GM18499 (cell line): ENCODE measurements around the gene KLHL42.
A peak's percentile ranks its signal among the peaks of the same experiment; 100 is the strongest.
"Not testable (repeated sequence)": the region's sequence is repeated elsewhere in the genome, so short reads cannot be mapped to it uniquely, and the experiment has no call there.

Experiments
- ATAC-seq: cut with Tn5 transposase; IDR thresholded peaks from one replicate; pipeline ENCODE4 v1.9.1; 2021; ENCODE audit warnings: moderate number of reproducible peaks; ENCODE audit not compliant: insufficient read depth, unreplicated experiment

Gene KLHL42, protein sequence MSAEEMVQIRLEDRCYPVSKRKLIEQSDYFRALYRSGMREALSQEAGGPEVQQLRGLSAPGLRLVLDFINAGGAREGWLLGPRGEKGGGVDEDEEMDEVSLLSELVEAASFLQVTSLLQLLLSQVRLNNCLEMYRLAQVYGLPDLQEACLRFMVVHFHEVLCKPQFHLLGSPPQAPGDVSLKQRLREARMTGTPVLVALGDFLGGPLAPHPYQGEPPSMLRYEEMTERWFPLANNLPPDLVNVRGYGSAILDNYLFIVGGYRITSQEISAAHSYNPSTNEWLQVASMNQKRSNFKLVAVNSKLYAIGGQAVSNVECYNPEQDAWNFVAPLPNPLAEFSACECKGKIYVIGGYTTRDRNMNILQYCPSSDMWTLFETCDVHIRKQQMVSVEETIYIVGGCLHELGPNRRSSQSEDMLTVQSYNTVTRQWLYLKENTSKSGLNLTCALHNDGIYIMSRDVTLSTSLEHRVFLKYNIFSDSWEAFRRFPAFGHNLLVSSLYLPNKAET

GRCh38 chr12:27779920-27780611 is at the start of gene KLHL42, which contains the start of gene MANSC4:
Gene KLHL42 (plus strand): TSS chr12:27780233. CDS start chr12:27780331, 98 bp downstream.
Gene MANSC4 (minus strand): TSS chr12:27780236. CDS start chr12:27771276, 8,960 bp downstream.
- ATAC-seq: peak; percentile 55

- no peak for ATAC-seq
Observed at GRCh38 chr12:27732281-27732680, 47.8 kb upstream of the KLHL42 start.

DNA sequence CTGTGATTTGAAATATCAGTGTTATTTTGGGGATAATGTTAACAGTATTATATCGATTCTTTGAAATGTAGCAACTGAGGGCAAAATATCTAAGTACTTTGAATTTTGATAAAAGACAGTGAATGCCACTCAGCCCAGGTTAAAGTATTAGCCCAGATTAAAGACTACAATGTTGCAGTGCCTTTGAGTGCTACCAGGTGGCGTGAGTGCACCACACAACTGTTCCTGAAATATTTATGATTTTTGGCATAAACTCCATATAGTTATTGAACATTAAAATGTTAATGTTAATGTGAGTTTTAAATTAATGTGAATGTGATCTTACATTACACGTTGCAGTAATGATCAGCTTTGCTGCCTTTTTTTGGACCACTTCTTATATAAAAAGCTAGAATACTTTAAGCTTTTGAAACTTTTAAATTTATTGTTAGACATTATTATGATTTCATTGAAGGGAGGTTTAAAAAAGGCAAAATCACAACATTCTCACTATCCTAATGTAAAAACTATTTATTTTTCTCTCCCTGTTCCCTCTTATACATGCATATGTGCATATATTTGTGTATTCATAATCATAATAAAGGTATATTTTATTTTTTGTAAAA is 46.9 kb upstream of the KLHL42 start:
- no peak for ATAC-seq

GRCh38 chr12:27733791-27734190 is 46.2 kb upstream of the KLHL42 start:
- ATAC-seq: no peak

- ATAC-seq: not testable (repeated sequence)
Observed at GRCh38 chr12:27734321-27734720, 45.7 kb upstream of the KLHL42 start.

- no peak for ATAC-seq
Observed at GRCh38 chr12:27743601-27744000, 36.4 kb upstream of the KLHL42 start.

GRCh38 chr12:27745734-27746133 is 34.3 kb upstream of the KLHL42 start:
- not testable (repeated sequence) for ATAC-seq

- no peak for ATAC-seq
Observed at GRCh38 chr12:27747111-27747820, 32.8 kb upstream of the KLHL42 start.

DNA sequence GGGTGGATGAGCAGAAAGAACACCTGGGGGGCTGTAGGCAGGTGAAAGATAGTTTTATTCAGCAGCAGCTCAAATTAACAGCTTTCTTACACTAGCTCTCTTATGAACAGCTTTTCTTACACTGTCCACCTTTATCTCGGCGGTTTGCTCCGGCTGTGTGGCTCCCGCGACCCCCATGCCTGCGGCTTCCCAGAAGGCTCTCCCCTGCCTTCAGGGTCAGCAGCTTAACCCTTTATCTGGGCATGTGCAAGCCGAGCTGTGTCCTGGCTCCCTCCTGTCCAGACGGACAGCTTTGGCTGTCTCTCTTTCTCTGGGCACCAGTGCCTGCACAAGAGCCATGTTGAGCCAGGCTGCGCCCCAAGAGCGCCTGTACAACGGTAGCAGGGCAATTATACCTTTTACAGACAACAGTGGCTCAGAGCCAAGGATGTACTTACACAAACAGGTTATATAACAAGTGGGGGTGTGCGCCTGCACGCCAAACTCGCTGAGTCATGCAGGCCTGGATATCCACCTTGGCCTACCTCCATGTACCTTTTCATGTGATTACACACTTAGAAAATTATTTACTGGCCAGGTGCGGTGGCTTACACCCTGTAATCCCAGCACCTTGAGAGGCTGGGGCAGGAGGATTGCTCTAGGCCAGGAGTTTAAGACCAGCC is 28.5 kb upstream of the KLHL42 start:
- no peak for ATAC-seq

GRCh38 chr12:27754795-27755194 is 25.2 kb upstream of the KLHL42 start:
- ATAC-seq: no peak

- ATAC-seq: no peak
Observed at GRCh38 chr12:27756670-27757195, 23.3 kb upstream of the KLHL42 start.

DNA sequence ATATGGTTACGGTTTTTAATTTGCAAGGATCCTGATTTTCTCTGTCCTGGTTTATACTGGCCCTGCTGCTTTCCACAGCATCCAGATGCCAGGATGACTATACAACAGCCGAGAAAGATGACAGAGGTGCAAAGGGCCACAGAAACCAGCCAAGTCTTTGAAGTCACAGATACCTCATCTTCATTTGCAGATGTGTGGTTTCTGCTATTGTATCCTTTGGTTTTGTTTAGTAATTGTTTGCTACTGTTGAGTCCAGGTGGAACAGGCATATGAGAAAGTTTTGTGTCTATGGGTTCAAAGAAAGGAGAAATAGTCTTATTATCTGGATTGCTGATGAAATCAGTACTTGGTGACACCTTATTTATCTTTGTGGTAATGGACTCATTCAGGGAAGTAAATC is 17.3 kb upstream of the KLHL42 start:
- ATAC-seq: no peak

GRCh38 chr12:27766587-27766986 is 13.4 kb upstream of the KLHL42 start:
- ATAC-seq: no peak

- no peak for ATAC-seq
Observed at GRCh38 chr12:27769142-27769673, 10.8 kb upstream of the KLHL42 start.

DNA sequence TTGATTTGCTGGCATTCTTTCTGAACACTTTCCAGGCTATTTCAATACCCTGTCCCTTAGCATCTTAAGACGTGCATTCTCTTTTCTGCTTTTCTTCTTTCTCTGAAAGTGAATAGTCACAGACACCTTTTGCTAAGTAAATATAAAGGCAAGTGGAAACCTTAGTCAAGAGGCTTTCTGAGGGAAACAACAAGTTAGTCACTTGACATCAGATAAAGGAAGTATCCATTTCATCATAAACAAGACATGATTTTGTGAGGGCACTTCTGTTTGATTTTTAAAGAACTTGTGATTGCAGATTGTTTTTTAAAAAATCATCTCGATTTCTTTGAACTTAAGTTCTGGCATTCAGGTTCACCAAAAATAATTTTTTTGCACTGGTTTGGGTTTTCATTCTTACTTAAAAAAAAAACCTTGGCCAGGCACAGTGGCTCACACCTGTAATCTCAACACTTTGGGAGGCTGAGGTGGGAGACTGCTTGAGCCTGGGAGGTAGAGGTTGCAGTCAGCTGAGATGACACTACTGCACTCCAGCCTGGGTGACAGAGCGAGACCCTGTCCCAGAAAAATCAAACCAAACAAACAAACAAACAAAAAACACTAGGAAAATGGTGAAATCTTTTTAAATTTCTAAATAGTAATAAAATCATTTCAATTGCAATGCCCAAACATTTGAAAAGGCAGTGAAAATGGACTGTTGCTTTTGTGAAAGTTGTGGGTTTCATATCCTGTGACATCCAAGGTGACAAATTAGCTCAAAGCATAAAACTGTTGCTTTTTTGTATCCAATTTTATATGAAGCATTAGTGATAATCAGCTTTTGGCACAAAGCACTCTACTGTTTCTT is 8.3 kb upstream of the KLHL42 start:
- ATAC-seq: no peak

DNA sequence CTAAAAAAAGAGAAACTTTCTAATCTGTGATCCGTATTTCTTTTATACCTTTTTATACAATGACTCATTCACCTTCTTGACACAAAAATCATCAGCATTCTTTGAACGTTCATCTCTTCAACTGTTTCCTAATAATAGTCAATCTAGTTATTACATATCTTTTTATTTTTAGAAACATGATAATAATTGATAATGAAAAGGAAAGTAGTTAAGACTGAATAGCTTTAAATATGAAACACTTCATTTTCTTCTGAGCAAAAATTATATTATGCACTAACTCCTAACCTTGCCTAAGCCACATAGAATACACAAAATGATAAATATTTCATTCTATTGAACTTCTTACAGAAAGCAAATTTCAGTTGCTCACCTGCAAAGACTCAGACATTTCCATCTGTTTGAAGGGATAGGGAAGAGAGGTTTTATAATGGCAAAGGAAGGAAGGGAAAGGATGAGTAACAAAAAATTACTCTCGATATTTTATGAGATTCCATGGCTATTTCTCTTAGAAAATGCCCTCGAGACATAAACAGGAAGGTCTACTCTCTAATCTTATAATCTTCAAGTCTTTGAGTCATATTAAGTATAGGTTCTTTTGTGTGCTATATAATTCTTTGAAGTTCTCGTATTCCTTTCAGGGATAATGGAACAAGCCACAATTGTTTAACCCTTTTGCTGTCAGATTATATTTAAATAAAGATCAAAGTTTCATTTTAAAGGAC is 7.5 kb upstream of the KLHL42 start:
- no peak for ATAC-seq

- ATAC-seq: no peak
Observed at GRCh38 chr12:27777141-27777540, 2.9 kb upstream of the KLHL42 start.

GRCh38 chr12:27778206-27778605 is 1.8 kb upstream of the KLHL42 start:
- ATAC-seq: no peak
